K562 (cell line): Measurements from ENCODE around the gene TRMT2A. TPM values are rescaled to one million over a fixed set of nuclear protein-coding genes. Genes with fewer than 3 reads are reported as not detected.

Experiments used
- ATF1 ChIP-seq, 2 experiments: fragments of 450-650 bp in 1 of 2; IDR thresholded peaks; 2 replicates each; pipeline ENCODE4 v1.6.1; 2016; ENCODE audit warnings: missing compliant biosample characterization in 1 of 2, missing genetic modification characterization in 1 of 2
- CREB3L1 ChIP-seq: fragments of 450-650 bp; IDR thresholded peaks from 2 replicates; pipeline ENCODE4 v1.6.1; 2014; ENCODE audit warnings: low read depth, mild to moderate bottlenecking, moderate library complexity, borderline replicate concordance
- E2F4 ChIP-seq: sonication (generic); formaldehyde crosslinking; IDR thresholded peaks from 2 replicates; pipeline ENCODE4 v1.8.0; 2022; ENCODE audit warnings: mild to moderate bottlenecking, low read depth, missing genetic modification reagents
- HBP1 ChIP-seq: fragments of 450-650 bp; formaldehyde crosslinking; IDR thresholded peaks from 2 replicates; pipeline ENCODE4 v1.4.0; 2022; ENCODE audit warnings: missing genetic modification characterization
- HDAC6 ChIP-seq: IDR thresholded peaks from 2 replicates; pipeline ENCODE4 v1.6.1; 2012; ENCODE audit warnings: low read depth, mild to moderate bottlenecking, control low read depth, inconsistent platforms, low read length, moderate library complexity
- HNRNPUL1 ChIP-seq: fragments of 200-400 bp; formaldehyde crosslinking; IDR thresholded peaks from 2 replicates; pipeline ENCODE4 v1.6.1; 2017; ENCODE audit warnings: low read length
- ID3 ChIP-seq, 2 experiments: fragments of 250-450 bp in 1 of 2; fragments of 450-650 bp in 1 of 2; sonication (Bioruptor Pico) in 1 of 2; IDR thresholded peaks; 2 replicates each; pipeline versions ENCODE4 v1.6.1 to v1.8.0; 2016 to 2021; ENCODE audit warnings: mild to moderate bottlenecking in 2 of 2, moderate library complexity in 2 of 2, missing compliant biosample characterization in 1 of 2, missing genetic modification characterization in 1 of 2
- JUNB ChIP-seq: fragments of 450-650 bp; formaldehyde crosslinking; conservative IDR thresholded peaks from 2 replicates; pipeline ENCODE4 v1.4.0; 2020; ENCODE audit warnings: mild to moderate bottlenecking
- KAT2B ChIP-seq: IDR thresholded peaks from one replicate; pipeline ENCODE4 v1.6.1; 2012; ENCODE audit warnings: low read depth, mild to moderate bottlenecking, control low read depth, inconsistent platforms, low read length, moderate library complexity
- KLF13 ChIP-seq: fragments of 450-650 bp; IDR thresholded peaks from 2 replicates; pipeline ENCODE4 v1.6.1; 2016; ENCODE audit warnings: missing genetic modification characterization, low read depth, mild to moderate bottlenecking, missing compliant biosample characterization, moderate library complexity, borderline replicate concordance
- POLR2AphosphoS5 ChIP-seq: IDR thresholded peaks from 2 replicates; pipeline ENCODE4 v1.6.1; 2011; ENCODE audit warnings: mild to moderate bottlenecking, low read depth, low read length, moderate library complexity; ENCODE audit not compliant: control insufficient read depth, insufficient read depth
- TCF3 ChIP-seq: sonication (generic); formaldehyde crosslinking; IDR thresholded peaks from 2 replicates; pipeline ENCODE4 v1.4.0; 2020; ENCODE audit warnings: mild to moderate bottlenecking, missing genetic modification reagents
- TCF7 ChIP-seq: sonication (generic); IDR thresholded peaks from 2 replicates; pipeline ENCODE4 v1.6.1; 2016; ENCODE audit warnings: antibody characterized with exemption, borderline replicate concordance
- THAP7 ChIP-seq: fragments of 250-450 bp; sonication (Bioruptor Pico); IDR thresholded peaks from 2 replicates; pipeline ENCODE4 v1.5.0; 2021
- ZNF174 ChIP-seq: fragments of 250-450 bp; sonication (Bioruptor Pico); IDR thresholded peaks from 2 replicates; pipeline ENCODE4 v1.4.0; 2020; ENCODE audit warnings: mild to moderate bottlenecking
- ZNF277 ChIP-seq: fragments of 250-450 bp; sonication (Bioruptor Pico); IDR thresholded peaks from 2 replicates; pipeline ENCODE4 v1.8.0; 2022; ENCODE audit warnings: inconsistent platforms, mild to moderate bottlenecking, moderate library complexity, borderline replicate concordance
- ZNF395 ChIP-seq: fragments of 200-800 bp; sonication (Bioruptor generic); IDR thresholded peaks from 2 replicates; pipeline ENCODE4 v1.6.1; 2017; ENCODE audit warnings: missing genetic modification characterization, missing compliant biosample characterization
- ZNF551 ChIP-seq: fragments of 250-450 bp; sonication (Bioruptor Pico); IDR thresholded peaks from 2 replicates; pipeline ENCODE4 v1.5.0; 2021; ENCODE audit warnings: mild to moderate bottlenecking, moderate library complexity
- polyA plus RNA-seq, 8 experiments: library from polyadenylated mRNA; depleted of rRNA in 4 of 8; stranded (reverse) in 5 of 8; unstranded in 3 of 8; fragments of >200 nt; fragmentation: Nextera tagmentation in 2 of 8; fragmentation: Illumina TruSeq in 1 of 8; extraction: Ambion mirVana in 2 of 8; extraction: Trizol in 1 of 8; gene quantifications; 2 replicates each; pipeline versions ENCODE4 v1.2.1 to v1.2.3, GENCODE V29; 2011 to 2014; ENCODE audit warnings: inconsistent platforms in 1 of 8, missing spikeins in 1 of 8
- total RNA-seq, 7 experiments: library from RNA; depleted of rRNA in 6 of 7; stranded (reverse); fragments of >200 nt in 6 of 7; fragmentation: Illumina TruSeq in 2 of 7; extraction: Trizol in 2 of 7; gene quantifications; 2 replicates each; pipeline versions ENCODE4 v1.2.1 to v1.2.3, GENCODE V29; 2011 to 2021; ENCODE audit warnings: low replicate concordance in 1 of 7

TRMT2A gene
- total and polyA plus RNA-seq, 9 of the 15 experiments (the other 6 are each of a cell fraction or from before 2014, with no cell fraction given) = 1.6 to 265 (median 140) TPM

GRCh38 chr22:20127318-20127868 lies 10.4 kb upstream of the TRMT2A start (continued):
- TF ChIP-seq KLF13 = 0 out of 2 replicates have a peak, but pooled peaks have one; percentile 54
- no peak for TF ChIP-seq ZNF551 (CRISPR knock-in tag)
- peak; percentile 52; the same call in 1 of the 2 replicates for TF ChIP-seq ZNF277 (CRISPR knock-in tag)
- TF ChIP-seq THAP7 (CRISPR knock-in tag) = no peak
- no peak for TF ChIP-seq KAT2B
- TF ChIP-seq CREB3L1 = no peak
- TF ChIP-seq E2F4 (CRISPR knock-in tag) = no peak
- no peak; the same call in 1 of the 2 replicates for TF ChIP-seq TCF7
- no peak for TF ChIP-seq ID3 (CRISPR knock-in tag; IDR thresholded peaks at IDR 0.05)
- TF ChIP-seq ID3 (tag; IDR thresholded peaks at IDR 0.05) = 0 out of 2 replicates have a peak, but pooled peaks have one; percentile 21
- no peak for TF ChIP-seq JUNB (CRISPR knock-in tag)
- TF ChIP-seq TCF3 (CRISPR knock-in tag) = no peak
- TF ChIP-seq ATF1 (CRISPR knock-in tag; IDR thresholded peaks at IDR 0.05) = peak; percentile 33; the same call in 1 of the 2 replicates
- no peak for TF ChIP-seq ATF1 (tag; IDR thresholded peaks at IDR 0.05)
- no peak for TF ChIP-seq ZNF174
- peak; percentile 79; the same call in 1 of the 2 replicates for TF ChIP-seq POLR2AphosphoS5
- TF ChIP-seq HNRNPUL1 = peak; percentile 10; the same call in 1 of the 2 replicates
- 0 out of 2 replicates have a peak, but pooled peaks have one; percentile 13 for TF ChIP-seq ZNF395 (CRISPR knock-in tag)
- TF ChIP-seq HDAC6 = peak; percentile 46; the same call in 1 of the 2 replicates
- TF ChIP-seq HBP1 (CRISPR knock-in tag) = peak; percentile 83
